ENCODE data around the gene GORASP1.
A peak's percentile ranks its signal among the peaks of the same experiment; 100 is the strongest.

GORASP1 gene

GRCh38 chr3:39140341-39140971 lies 33.0 kb upstream of the GORASP1 start:
- DNase-seq = no peak

GRCh38 chr3:39139442-39139841 lies 32.0 kb upstream of the GORASP1 start:
- DNase-seq = no peak

- DNase-seq = no peak
Observed at GRCh38 chr3:39138804-39139415, 31.5 kb upstream of the GORASP1 start.

GRCh38 chr3:39137991-39138803 lies 30.8 kb upstream of the GORASP1 start:
- DNase-seq = no peak

GRCh38 chr3:39137435-39137936 lies 30.1 kb upstream of the GORASP1 start:
- no peak for DNase-seq

GRCh38 chr3:39136533-39137434 lies 29.4 kb upstream of the GORASP1 start:
- DNase-seq = no peak

GRCh38 chr3:39135170-39135805 lies 27.9 kb upstream of the GORASP1 start:
- DNase-seq = no peak

- no peak for DNase-seq
Observed at GRCh38 chr3:39134305-39134704, 26.9 kb upstream of the GORASP1 start.

- DNase-seq = no peak
Observed at GRCh38 chr3:39133822-39134221, 26.4 kb upstream of the GORASP1 start.

GRCh38 chr3:39133093-39133490 lies 25.7 kb upstream of the GORASP1 start:
- DNase-seq = no peak

GRCh38 chr3:39132096-39133092 lies 25.0 kb upstream of the GORASP1 start:
- no peak for DNase-seq

GRCh38 chr3:39130693-39131265 lies 23.4 kb upstream of the GORASP1 start:
- DNase-seq = no peak

- DNase-seq = no peak
Observed at GRCh38 chr3:39130026-39130425, 22.6 kb upstream of the GORASP1 start.

GRCh38 chr3:39128951-39129350 lies 21.5 kb upstream of the GORASP1 start:
- DNase-seq = no peak

- no peak for DNase-seq
Observed at GRCh38 chr3:39127908-39128304, 20.5 kb upstream of the GORASP1 start.

- no peak for DNase-seq
Observed at GRCh38 chr3:39127269-39127907, 20.0 kb upstream of the GORASP1 start.

GRCh38 chr3:39126532-39127071 lies 19.2 kb upstream of the GORASP1 start:
- DNase-seq = peak; percentile 81

- no peak for DNase-seq
Observed at GRCh38 chr3:39125841-39126500, 18.5 kb upstream of the GORASP1 start.

Measured in hematopoietic multipotent progenitor cell treated with erythropoietin and hydrocortisone succinate and interleukin-3 and kit ligand, for 6 days (in vitro differentiated cells).